IPS-18a (cell line): ENCODE measurements around the gene SHF.

Source experiments
- H3K27ac ChIP-seq: one replicate; pipeline ENCODE4 v1.5.1; 2013; ENCODE audit warnings: low read length
- H3K27me3 ChIP-seq: one replicate; pipeline ENCODE4 v1.6.1; 2013; ENCODE audit warnings: mild to moderate bottlenecking, low read length; ENCODE audit not compliant: control insufficient read depth, insufficient read depth
- H3K36me3 ChIP-seq: one replicate; pipeline ENCODE4 v1.6.1; 2013; ENCODE audit warnings: low read depth, low read length; ENCODE audit not compliant: control insufficient read depth
- H3K4me1 ChIP-seq: one replicate; pipeline ENCODE4 v1.6.1; 2013; ENCODE audit warnings: low read depth, low read length; ENCODE audit not compliant: control insufficient read depth
- H3K4me3 ChIP-seq: one replicate; pipeline ENCODE4 v1.5.1; 2013; ENCODE audit warnings: low read length
- H3K9ac ChIP-seq: one replicate; pipeline ENCODE4 v1.6.1; 2013; ENCODE audit warnings: mild to moderate bottlenecking, low read length, moderate library complexity
- H3K9me3 ChIP-seq: one replicate; pipeline ENCODE4 v1.6.1; 2013; ENCODE audit warnings: low read depth, low read length; ENCODE audit not compliant: control insufficient read depth

Gene SHF

DNA sequence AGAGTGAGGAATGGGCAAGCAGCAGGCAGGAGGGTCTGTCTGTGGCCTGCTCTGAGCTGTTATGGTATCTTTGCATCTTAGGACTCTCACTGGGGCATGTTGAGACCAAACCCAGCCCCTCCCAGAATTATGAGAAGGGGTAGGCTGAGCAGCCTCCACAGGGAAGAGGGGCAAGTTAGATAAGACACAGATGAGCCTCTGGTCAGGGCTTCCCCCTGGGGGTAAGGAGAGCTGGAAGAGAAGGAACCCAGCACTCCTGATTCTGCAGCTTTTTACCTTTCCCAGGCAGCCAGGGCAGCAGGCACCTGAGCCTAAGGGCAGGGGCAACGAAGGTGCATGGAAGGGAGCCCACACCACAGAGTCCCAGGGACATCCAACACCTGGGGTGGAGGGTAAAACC is 38.7 kb downstream of the SHF start:
- Histone ChIP-seq H3K27me3 (peaks cover 5% of the 10 kb centered on the region), H3K9me3 (no peaks in the 10 kb centered on the region), H3K27ac (no peak overlapping the region), H3K9ac (no peak overlapping the region), H3K36me3 (no peaks in the 10 kb centered on the region), H3K4me3 (no peak overlapping the region), H3K4me1 (peaks cover 4% of the 10 kb centered on the region)

DNA sequence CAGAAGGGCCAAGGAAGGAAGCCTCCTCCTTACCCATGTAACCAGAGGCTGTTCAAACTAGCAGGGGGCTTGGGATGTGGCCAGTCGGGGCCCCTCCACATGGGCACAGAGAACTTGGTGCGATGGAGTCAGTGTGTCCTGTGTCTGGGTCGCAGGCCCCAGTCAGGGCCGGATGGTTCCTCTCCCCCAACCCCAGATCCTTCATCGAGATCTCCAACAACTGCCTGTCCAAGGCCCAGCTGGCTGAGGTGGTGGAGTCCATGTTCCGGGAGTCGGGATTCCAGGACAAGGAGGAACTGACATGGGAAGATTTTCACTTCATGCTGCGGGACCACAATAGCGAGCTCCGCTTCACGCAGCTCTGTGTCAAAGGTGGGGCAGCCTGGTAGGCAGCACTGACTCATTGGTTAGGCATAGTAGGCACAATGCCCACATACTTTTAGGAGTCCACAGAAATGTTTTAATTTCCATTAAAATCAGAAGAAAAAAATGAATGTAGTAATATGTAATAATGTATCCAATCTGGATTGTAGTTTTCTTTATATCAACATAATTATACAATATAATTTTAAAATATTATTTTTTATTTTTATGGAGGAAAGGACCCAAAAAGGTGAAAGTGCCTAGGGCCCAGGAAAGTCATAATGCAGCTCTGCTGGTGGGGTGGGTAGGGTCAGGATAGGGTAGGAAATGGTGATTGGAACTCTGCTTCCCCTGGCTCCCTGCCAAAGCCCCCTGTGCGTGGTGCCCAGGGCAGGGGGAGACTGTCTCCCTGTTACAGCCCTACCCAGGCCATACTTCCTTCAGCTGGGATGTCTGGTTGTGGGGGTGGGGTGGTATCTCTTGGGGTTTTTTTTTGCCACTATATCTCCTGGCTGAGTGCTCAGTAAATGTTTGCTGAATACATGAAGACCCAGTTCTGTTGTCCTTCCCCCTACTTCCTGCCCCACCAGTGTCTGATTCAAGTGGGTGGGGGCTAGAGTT is 39.4 kb downstream of the SHF start:
- Histone ChIP-seq H3K9me3 (no peaks in the 10 kb centered on the region), H3K4me1 (peaks cover 4% of the 10 kb centered on the region), H3K36me3 (no peaks in the 10 kb centered on the region), H3K4me3 (no peak overlapping the region), H3K27ac (no peak overlapping the region), H3K27me3 (peaks cover 5% of the 10 kb centered on the region), H3K9ac (no peak overlapping the region)

DNA sequence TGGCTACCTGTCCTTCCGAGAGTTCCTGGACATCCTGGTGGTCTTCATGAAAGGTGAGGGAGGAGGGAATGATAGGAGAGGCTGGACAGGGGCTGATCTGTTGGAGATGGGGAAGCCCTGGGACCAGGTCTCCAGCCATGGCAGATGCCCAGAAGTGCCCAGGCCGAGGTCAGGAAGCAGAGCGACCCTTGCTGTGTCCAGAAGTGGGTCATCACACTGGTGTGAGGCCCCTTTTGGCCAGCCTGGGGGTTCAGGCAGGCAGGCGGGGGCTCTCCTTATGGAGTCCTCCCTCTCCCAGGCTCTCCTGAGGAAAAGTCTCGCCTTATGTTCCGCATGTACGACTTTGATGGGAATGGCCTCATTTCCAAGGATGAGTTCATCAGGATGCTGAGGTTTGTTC is 40.2 kb downstream of the SHF start:
- Histone ChIP-seq H3K4me3 (no peak overlapping the region), H3K36me3 (no peaks in the 10 kb centered on the region), H3K27me3 (peaks cover 5% of the 10 kb centered on the region), H3K9ac (no peak overlapping the region), H3K27ac (no peak overlapping the region), H3K9me3 (no peaks in the 10 kb centered on the region), H3K4me1 (peaks cover 4% of the 10 kb centered on the region)

DNA sequence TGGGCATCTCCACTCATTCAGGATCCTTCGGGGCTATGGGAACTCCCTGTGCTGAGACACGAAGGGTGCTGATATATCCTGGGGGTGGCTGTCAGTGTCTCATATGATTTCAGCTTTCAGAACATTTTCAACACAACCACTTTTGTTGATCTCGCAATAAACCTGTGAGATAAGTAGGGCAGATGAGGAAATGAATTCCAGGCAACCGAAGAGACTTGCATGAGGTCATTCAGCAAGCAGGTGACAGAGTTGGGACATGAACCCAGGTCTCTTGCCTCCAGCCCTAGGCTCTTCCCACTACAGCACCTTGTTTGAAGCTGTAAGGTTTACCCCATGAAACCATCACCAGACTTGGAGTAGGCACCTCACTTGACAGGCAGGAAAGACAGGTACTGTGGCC is 41.4 kb downstream of the SHF start:
- Histone ChIP-seq H3K9ac (no peak overlapping the region), H3K27me3 (peaks cover 5% of the 10 kb centered on the region), H3K27ac (no peak overlapping the region), H3K4me3 (no peak overlapping the region), H3K36me3 (no peaks in the 10 kb centered on the region), H3K9me3 (no peaks in the 10 kb centered on the region), H3K4me1 (peaks cover 4% of the 10 kb centered on the region)

DNA sequence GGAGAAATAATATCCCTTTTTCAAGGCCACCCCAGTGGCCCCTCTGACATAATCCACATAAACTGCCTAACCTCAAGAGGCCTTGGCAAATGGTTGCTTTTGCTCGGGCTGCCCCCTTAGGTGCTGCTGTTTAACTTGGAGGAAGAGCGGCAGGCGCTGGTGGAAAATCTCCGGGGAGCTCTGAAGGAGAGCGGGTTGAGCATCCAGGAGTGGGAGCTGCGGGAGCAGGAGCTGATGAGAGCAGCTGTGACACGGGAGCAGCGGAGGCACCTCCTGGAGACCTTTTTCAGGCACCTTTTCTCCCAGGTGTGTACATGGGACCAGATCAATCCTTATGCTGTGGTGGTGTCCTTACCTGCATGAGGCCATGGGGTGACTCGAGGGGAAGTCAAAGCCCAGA is 43.0 kb downstream of the SHF start:
- no peak overlapping the region for H3K27ac ChIP-seq
- H3K9me3 ChIP-seq, result no peaks in the 10 kb centered on the region
- peaks cover 4% of the 10 kb centered on the region for H3K4me1 ChIP-seq
- no peaks in the 10 kb centered on the region for H3K36me3 ChIP-seq
- peaks cover 5% of the 10 kb centered on the region for H3K27me3 ChIP-seq
- H3K4me3 ChIP-seq, result no peak overlapping the region
- no peak overlapping the region for H3K9ac ChIP-seq

DNA sequence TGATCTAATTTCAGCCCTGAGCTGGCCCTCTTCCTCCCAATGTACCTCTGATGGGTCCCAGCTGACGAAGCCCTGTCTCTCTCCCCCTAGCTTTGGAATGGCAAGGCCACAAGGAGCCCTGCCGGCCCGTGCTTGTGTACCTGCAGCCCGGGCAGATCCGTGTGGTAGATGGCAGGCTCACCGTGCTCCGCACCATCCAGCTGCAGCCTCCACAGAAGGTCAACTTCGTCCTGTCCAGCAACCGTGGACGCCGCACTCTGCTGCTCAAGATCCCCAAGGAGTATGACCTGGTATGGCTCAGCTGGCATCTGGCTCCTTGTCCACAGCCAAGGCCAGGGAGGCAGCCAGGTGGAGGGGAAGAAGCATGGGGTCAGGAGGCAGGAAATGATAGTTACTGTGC is 43.8 kb downstream of the SHF start:
- Histone ChIP-seq H3K27ac (no peak overlapping the region), H3K9ac (no peak overlapping the region), H3K27me3 (peaks cover 5% of the 10 kb centered on the region), H3K36me3 (no peaks in the 10 kb centered on the region), H3K9me3 (no peaks in the 10 kb centered on the region), H3K4me3 (no peak overlapping the region), H3K4me1 (peaks cover under 1% of the 10 kb centered on the region)

DNA sequence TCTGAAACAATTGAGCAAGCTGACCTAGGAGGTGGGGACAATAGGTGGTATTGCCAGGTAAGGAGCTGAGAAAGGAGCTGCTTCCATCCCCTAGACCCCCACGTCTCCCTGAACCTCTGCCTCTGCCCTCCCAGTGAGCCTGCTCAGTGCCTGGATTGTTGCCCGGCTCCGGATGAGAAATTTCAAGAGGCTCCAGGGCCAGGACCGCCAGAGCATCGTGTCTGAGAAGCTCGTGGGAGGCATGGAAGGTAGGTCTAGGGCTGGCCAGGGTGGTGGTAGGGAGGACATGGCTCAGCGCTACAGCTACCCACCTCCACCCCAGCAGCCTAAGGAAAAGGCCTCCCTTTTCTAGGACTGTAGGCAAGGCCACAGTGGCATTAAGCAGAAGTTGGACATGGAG is 44.7 kb downstream of the SHF start:
- no peak overlapping the region for H3K27ac ChIP-seq
- H3K36me3 ChIP-seq, result no peaks in the 10 kb centered on the region
- H3K9ac ChIP-seq, result no peak overlapping the region
- H3K9me3 ChIP-seq, result no peaks in the 10 kb centered on the region
- no peaks in the 10 kb centered on the region for H3K4me1 ChIP-seq
- peaks cover 5% of the 10 kb centered on the region for H3K27me3 ChIP-seq
- H3K4me3 ChIP-seq, result no peak overlapping the region

DNA sequence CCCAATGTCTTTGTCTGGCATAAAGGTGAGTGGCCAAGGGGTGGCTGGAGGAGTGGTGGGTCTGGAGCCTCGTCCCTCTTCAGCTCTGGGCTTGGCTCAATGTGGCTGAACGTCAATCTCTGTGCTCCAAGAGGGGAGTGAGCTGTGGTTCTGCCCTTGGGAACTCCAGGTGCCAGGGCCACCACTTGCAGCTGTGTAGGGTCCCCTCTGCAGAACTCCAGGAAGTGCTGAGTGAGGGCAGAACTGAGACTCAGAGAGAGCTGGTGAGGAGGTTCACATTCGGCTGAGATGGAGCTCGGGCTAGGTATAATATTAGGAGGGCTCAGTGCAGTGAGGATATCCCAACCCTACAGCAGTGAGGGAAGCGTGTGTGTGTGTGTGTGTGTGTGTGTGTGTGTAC is 46.4 kb downstream of the SHF start:
- Histone ChIP-seq H3K9ac (no peak overlapping the region), H3K4me1 (no peaks in the 10 kb centered on the region), H3K9me3 (no peaks in the 10 kb centered on the region), H3K36me3 (no peaks in the 10 kb centered on the region), H3K27ac (no peak overlapping the region), H3K4me3 (no peak overlapping the region), H3K27me3 (peaks cover 11% of the 10 kb centered on the region)

DNA sequence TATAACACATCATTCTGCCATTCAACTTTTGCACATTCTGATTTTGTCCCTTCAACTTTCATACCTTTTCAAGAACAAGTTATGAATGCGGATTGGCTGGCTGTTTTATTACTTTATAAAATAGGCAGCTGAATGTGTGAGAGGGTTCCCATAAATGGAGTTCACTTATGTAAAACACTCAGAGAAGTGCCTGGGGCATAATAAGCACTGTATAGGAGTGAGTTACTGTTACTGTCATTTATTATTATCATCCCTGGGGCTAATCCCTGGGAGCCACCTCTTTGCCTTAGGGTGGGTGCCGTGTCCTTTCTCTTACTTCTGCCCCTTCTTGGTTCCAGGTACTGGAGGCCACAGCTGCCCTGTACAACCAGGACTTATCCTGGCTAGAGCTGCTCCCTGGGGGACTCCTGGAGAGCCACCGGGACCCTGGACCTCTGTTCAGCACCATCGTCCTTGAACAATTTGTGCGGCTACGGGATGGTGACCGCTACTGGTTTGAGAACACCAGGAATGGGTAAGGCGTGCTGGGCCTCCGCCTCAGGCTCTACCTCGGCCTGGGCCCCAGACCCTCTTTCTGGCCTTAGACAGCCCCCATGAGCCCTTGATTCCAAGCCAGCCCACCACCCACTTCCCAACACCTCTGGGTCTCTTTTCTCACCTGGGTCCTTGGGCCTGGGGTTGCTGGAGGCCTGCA is 47.1 kb downstream of the SHF start:
- Histone ChIP-seq H3K4me1 (no peaks in the 10 kb centered on the region), H3K9me3 (no peaks in the 10 kb centered on the region), H3K36me3 (no peaks in the 10 kb centered on the region), H3K27ac (no peak overlapping the region), H3K27me3 (peaks cover 13% of the 10 kb centered on the region), H3K4me3 (no peak overlapping the region), H3K9ac (no peak overlapping the region)

DNA sequence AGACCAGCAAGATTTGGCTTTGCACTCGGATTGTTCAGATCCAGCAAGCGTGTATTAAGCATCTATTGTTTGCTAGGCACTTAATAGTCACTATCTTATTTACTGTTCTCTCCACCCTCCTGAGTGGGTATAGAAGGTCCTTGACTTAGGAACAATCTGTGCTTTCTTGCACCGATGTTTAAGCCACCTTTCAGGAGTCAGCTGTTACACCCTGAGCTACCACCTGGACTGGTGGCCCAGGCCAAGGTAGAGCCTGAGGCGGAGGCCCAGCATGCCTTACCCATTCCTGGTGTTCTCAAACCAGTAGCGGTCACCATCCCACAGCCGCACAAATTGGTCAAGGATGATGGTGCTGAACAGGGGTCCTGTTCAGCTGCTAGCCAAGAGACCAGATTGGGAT is 48.0 kb downstream of the SHF start:
- Histone ChIP-seq H3K27me3 (peaks cover 21% of the 10 kb centered on the region), H3K27ac (no peak overlapping the region), H3K4me1 (no peaks in the 10 kb centered on the region), H3K9me3 (no peaks in the 10 kb centered on the region), H3K36me3 (no peaks in the 10 kb centered on the region), H3K9ac (no peak overlapping the region), H3K4me3 (no peak overlapping the region)

DNA sequence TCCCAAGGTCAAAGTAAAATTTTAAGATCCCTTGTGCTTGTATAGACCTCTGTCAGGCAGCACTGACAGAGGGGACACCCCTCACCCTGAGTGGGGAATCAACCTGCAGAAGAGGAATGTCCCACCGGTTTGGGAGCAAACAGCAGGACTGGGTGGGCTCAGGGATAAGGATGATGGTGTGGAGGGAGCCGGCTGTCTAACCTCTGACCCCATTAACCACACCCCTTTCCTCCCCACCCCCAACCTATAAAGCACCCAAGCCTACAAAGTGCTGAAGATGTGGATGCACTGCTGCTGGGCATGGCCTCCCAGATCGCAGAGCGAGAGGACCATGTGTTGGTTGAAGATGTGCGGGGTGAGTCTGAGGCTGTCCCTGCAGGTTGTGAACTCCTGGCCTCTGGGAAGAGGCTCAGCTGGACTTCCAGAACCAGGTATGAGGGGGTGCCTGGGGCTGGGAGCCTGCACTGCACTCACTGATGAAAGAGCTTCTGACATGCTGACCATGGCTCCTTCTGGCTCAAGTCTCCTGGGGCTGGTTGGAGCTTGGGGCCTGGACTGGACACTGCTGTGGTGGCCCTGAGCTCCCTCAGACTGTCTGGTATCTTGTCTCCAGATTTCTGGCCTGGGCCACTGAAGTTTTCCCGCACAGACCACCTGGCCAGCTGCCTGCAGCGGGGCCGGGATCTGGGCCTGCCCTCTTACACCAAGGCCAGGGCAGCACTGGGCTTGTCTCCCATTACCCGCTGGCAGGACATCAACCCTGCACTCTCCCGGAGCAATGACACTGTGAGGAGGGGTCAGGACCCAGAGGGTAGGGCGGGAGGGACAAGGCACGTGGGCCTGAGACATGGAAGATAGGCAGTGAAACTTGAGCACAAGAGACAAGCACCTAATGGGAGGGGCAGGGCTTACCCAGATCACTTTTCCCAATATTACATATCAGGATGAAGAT is 48.7 kb downstream of the SHF start:
- no peaks in the 10 kb centered on the region for H3K36me3 ChIP-seq
- H3K4me3 ChIP-seq, result no peak overlapping the region
- peaks cover 28% of the 10 kb centered on the region for H3K27me3 ChIP-seq
- no peaks in the 10 kb centered on the region for H3K4me1 ChIP-seq
- no peak overlapping the region for H3K27ac ChIP-seq
- no peak overlapping the region for H3K9ac ChIP-seq
- no peaks in the 10 kb centered on the region for H3K9me3 ChIP-seq
